ENCODE results near the gene ZNF254. TPM values are rescaled to one million over a fixed set of nuclear protein-coding genes. Genes with fewer than 3 reads are reported as not detected.
"Not testable (repeated sequence)": the region's sequence is repeated elsewhere in the genome, so short reads cannot be mapped to it uniquely, and the experiment has no call there.

The ZNF254 gene
- 5.0 TPM for polyA plus RNA-seq (2013, experiment 1 of 2; ENCODE audit: insufficient read length)
- polyA plus RNA-seq (2013, experiment 2 of 2; ENCODE audit: insufficient read length) = 5.3 TPM

GRCh38 chr19:24086974-24087595, at the start of gene ZNF254:
TSS of gene ZNF254 (plus strand) at chr19:24087187. CDS start at chr19:24087308, 121 bp downstream.
- DNase-seq = peak; percentile 96

GRCh38 chr19:24040621-24041020, 46.4 kb upstream of the ZNF254 start:
- no peak for DNase-seq

- DNase-seq = not testable (repeated sequence)
Observed at GRCh38 chr19:24041326-24041725, 45.7 kb upstream of the ZNF254 start.

GRCh38 chr19:24046550-24046949, 40.4 kb upstream of the ZNF254 start:
- no peak for DNase-seq

- no peak for DNase-seq
Observed at GRCh38 chr19:24048261-24048660, 38.7 kb upstream of the ZNF254 start.

GRCh38 chr19:24049537-24049936, 37.5 kb upstream of the ZNF254 start:
- DNase-seq = no peak

GRCh38 chr19:24051516-24051915, 35.5 kb upstream of the ZNF254 start:
- no peak for DNase-seq

- no peak for DNase-seq
Observed at GRCh38 chr19:24052811-24053210, 34.2 kb upstream of the ZNF254 start.

GRCh38 chr19:24053601-24054000, 33.4 kb upstream of the ZNF254 start:
- no peak for DNase-seq

GRCh38 chr19:24054044-24054935, 32.7 kb upstream of the ZNF254 start:
- DNase-seq = peak; percentile 75

GRCh38 chr19:24055548-24055947, 31.4 kb upstream of the ZNF254 start:
- DNase-seq = no peak

GRCh38 chr19:24057144-24057543, 29.8 kb upstream of the ZNF254 start:
- no peak for DNase-seq

GRCh38 chr19:24059563-24060295, 27.3 kb upstream of the ZNF254 start:
- no peak for DNase-seq

- DNase-seq = no peak
Observed at GRCh38 chr19:24060687-24061356, 26.2 kb upstream of the ZNF254 start.

GRCh38 chr19:24062190-24062589, 24.8 kb upstream of the ZNF254 start:
- DNase-seq = peak; percentile 5

- no peak for DNase-seq
Observed at GRCh38 chr19:24063295-24063694, 23.7 kb upstream of the ZNF254 start.

GRCh38 chr19:24064175-24064574, 22.8 kb upstream of the ZNF254 start:
- DNase-seq = no peak

GRCh38 chr19:24065243-24065642, 21.7 kb upstream of the ZNF254 start:
- no peak for DNase-seq

GRCh38 chr19:24065865-24066604, 21.0 kb upstream of the ZNF254 start:
- no peak for DNase-seq

- no peak for DNase-seq
Observed at GRCh38 chr19:24069905-24070657, 16.9 kb upstream of the ZNF254 start.

GRCh38 chr19:24071078-24071477, 15.9 kb upstream of the ZNF254 start:
- DNase-seq = no peak
